ENCODE data around the gene CHDH. TPM values are rescaled to one million over a fixed set of nuclear protein-coding genes. Genes with fewer than 3 reads are reported as not detected.

CHDH gene
- total RNA-seq, 2 experiments from 2014 or later = 0.03 to 2.3 TPM

DNA sequence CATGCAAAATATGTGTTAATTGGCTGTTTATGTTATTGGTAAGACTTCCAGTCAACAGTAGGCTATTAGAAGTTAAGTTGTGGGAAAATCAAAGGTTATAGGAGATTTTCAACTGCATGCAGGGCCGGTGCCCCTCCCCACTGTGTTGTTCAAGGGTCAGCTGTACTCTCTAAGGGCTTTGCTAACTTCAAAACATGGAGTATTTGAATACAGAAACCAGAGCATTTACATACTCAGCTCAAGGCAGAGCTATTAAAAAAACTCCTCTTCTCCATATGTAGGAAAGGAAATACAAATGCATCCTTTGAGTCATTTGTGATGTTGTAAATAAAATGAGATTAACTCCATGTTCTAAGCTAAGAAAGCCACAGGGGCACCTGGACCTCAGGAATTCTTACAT, 16.9 kb upstream of the CHDH start:
- Histone ChIP-seq H3K79me2 (ENCODE audit: insufficient read depth, low read depth, low read length) (no peaks in the 10 kb centered on the region), H3K27ac (ENCODE audit: low read depth, low read length, poor library complexity, severe bottlenecking) (no peak overlapping the region), H3K4me2 (ENCODE audit: low read length) (no peak overlapping the region; the same call in 1 of the 2 replicates), H3K36me3 (ENCODE audit: insufficient read depth, low read length) (peaks cover 91% of the 10 kb centered on the region), H4K20me1 (ENCODE audit: insufficient read depth, low read length) (no peaks in the 10 kb centered on the region; the same call in 1 of the 2 replicates), H3K4me3 (ENCODE audit: low read depth, low read length, poor library complexity, severe bottlenecking) (no peak overlapping the region), H3K9me2 (ENCODE audit: insufficient read depth, low read length) (no peaks in the 10 kb centered on the region), H2AFZ (ENCODE audit: low read length) (no peak overlapping the region), H3K4me1 (ENCODE audit: insufficient read depth, low read length, poor library complexity, severe bottlenecking) (peaks cover 5% of the 10 kb centered on the region), H3K9me3 (ENCODE audit: low read length) (no peaks in the 10 kb centered on the region)
- TF ChIP-seq, protein P1, sequence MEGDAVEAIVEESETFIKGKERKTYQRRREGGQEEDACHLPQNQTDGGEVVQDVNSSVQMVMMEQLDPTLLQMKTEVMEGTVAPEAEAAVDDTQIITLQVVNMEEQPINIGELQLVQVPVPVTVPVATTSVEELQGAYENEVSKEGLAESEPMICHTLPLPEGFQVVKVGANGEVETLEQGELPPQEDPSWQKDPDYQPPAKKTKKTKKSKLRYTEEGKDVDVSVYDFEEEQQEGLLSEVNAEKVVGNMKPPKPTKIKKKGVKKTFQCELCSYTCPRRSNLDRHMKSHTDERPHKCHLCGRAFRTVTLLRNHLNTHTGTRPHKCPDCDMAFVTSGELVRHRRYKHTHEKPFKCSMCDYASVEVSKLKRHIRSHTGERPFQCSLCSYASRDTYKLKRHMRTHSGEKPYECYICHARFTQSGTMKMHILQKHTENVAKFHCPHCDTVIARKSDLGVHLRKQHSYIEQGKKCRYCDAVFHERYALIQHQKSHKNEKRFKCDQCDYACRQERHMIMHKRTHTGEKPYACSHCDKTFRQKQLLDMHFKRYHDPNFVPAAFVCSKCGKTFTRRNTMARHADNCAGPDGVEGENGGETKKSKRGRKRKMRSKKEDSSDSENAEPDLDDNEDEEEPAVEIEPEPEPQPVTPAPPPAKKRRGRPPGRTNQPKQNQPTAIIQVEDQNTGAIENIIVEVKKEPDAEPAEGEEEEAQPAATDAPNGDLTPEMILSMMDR (conservative IDR thresholded peaks at IDR 0.05; ENCODE audit: low read length) = no peak
- TF ChIP-seq EZH2phosphoT487 (IDR thresholded peaks at IDR 0.05; ENCODE audit: borderline replicate concordance, low read depth, low read length) = no peak
- ChIA-PET CTCF (ENCODE audit: unreplicated experiment) (no interaction called here), POLR2A (interaction anchor here (0.7 to 1.6 kb wide), 3 partner anchors 16 to 18 kb away, joined by 3 to 5 read pairs (median 3); no protein-coding TSS in a partner anchor)
- no TSS peak for BruUV-seq (replicated peaks)
- intact Hi-C loops (cut with micrococcal nuclease; ENCODE audit: unreplicated experiment) = no loop called here
- DNase-seq (ENCODE audit: low spot score) = no peak

DNA sequence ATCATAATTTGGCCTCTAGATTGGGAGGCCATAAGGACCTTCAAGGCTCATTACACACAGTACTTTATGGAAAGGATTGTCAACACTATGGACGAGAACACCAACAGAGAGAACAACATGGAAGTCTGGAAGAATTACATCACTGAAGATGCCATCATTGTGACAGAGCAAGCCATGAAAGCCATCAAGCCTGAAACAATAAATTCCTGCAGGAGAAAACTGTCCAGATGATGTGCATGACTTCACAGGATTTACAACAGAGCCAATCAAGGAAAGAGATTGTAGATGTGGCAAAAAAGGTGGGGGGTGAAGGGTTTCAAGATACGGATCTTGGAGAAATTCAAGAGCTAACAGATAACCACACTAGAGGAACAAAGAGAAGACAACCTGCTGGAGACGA, 16.0 kb upstream of the CHDH start:
- intact Hi-C loops (cut with micrococcal nuclease; ENCODE audit: unreplicated experiment) = no loop called here

DNA sequence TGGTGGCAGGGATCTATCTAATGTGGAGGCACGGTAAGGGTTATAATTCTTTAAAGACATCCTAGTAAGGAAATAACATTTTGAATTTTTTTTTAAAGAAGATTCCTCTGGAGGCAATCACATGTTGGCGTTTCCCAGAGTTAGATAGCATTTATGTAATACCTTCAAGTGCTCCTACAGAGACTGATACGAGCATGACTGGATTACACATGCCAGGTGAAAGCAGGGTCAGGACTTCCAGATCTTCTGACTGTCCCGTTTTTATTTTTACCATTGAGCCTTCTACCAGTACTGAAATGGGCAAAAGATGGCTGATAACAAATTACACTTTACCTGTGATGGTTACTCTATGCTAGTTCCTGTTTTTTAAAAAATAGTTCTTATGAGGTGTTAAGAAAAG, 14.0 kb upstream of the CHDH start:
- Histone ChIP-seq H3K4me2 (ENCODE audit: low read length) (no peak overlapping the region), H3K27ac (ENCODE audit: low read depth, low read length, poor library complexity, severe bottlenecking) (no peak overlapping the region), H3K36me3 (ENCODE audit: insufficient read depth, low read length) (peaks cover 65% of the 10 kb centered on the region), H3K9me2 (ENCODE audit: insufficient read depth, low read length) (no peaks in the 10 kb centered on the region), H3K4me3 (ENCODE audit: low read depth, low read length, poor library complexity, severe bottlenecking) (no peak overlapping the region), H3K79me2 (ENCODE audit: insufficient read depth, low read depth, low read length) (no peaks in the 10 kb centered on the region), H2AFZ (ENCODE audit: low read length) (no peak overlapping the region), H4K20me1 (ENCODE audit: insufficient read depth, low read length) (no peaks in the 10 kb centered on the region; the same call in 1 of the 2 replicates), H3K4me1 (ENCODE audit: insufficient read depth, low read length, poor library complexity, severe bottlenecking) (peaks cover 5% of the 10 kb centered on the region), H3K9me3 (ENCODE audit: low read length) (no peaks in the 10 kb centered on the region)
- CTCF ChIA-PET (ENCODE audit: unreplicated experiment) = no interaction called here
- BruUV-seq (replicated peaks) = no TSS peak
- DNase-seq (ENCODE audit: low spot score) = no peak
- POLR2A ChIA-PET = no interaction called here
- TF ChIP-seq EZH2phosphoT487 (IDR thresholded peaks at IDR 0.05; ENCODE audit: borderline replicate concordance, low read depth, low read length) = no peak
- TF ChIP-seq, protein P1 (conservative IDR thresholded peaks at IDR 0.05; ENCODE audit: low read length) = no peak
- intact Hi-C loops (cut with micrococcal nuclease; ENCODE audit: unreplicated experiment) = no loop called here

More for the DNA sequence above, 16.0 kb upstream of the CHDH start:
- TF ChIP-seq, protein P1 (conservative IDR thresholded peaks at IDR 0.05; ENCODE audit: low read length) = no peak
- no peak for TF ChIP-seq EZH2phosphoT487 (IDR thresholded peaks at IDR 0.05; ENCODE audit: borderline replicate concordance, low read depth, low read length)
- Histone ChIP-seq H3K9me2 (ENCODE audit: insufficient read depth, low read length) (no peaks in the 10 kb centered on the region), H3K4me3 (ENCODE audit: low read depth, low read length, poor library complexity, severe bottlenecking) (no peak overlapping the region), H3K79me2 (ENCODE audit: insufficient read depth, low read depth, low read length) (no peaks in the 10 kb centered on the region), H2AFZ (ENCODE audit: low read length) (no peak overlapping the region), H3K4me1 (ENCODE audit: insufficient read depth, low read length, poor library complexity, severe bottlenecking) (peaks cover 5% of the 10 kb centered on the region), H4K20me1 (ENCODE audit: insufficient read depth, low read length) (no peaks in the 10 kb centered on the region; the same call in 1 of the 2 replicates), H3K9me3 (ENCODE audit: low read length) (no peaks in the 10 kb centered on the region), H3K4me2 (ENCODE audit: low read length) (no peak overlapping the region), H3K27ac (ENCODE audit: low read depth, low read length, poor library complexity, severe bottlenecking) (no peak overlapping the region), H3K36me3 (ENCODE audit: insufficient read depth, low read length) (peaks cover 82% of the 10 kb centered on the region)
- ChIA-PET POLR2A (interaction anchor here (1.0 to 1.6 kb wide), 2 partner anchors 17 to 19 kb away, joined by 3 to 5 read pairs; no protein-coding TSS in a partner anchor), CTCF (ENCODE audit: unreplicated experiment) (no interaction called here)
- BruUV-seq (replicated peaks) = no TSS peak
- no peak for DNase-seq (ENCODE audit: low spot score)
